MM.1S (cell line): ENCODE results near the gene TMEM45B.
"Not testable (repeated sequence)": the region's sequence is repeated elsewhere in the genome, so short reads cannot be mapped to it uniquely, and the experiment has no call there.

Source experiments
- DNase-seq: peaks from one replicate; pipeline ENCODE4 v3.0.0-alpha.2; 2015
- H2AFZ ChIP-seq: fragments of 300-600 bp; sonication (generic); 2 replicates; pipeline ENCODE4 v1.6.0; 2016; ENCODE audit warnings: antibody characterized with exemption, low read length
- H3F3A ChIP-seq: fragments of 300-600 bp; sonication (generic); 2 replicates; pipeline ENCODE4 v1.6.1; 2016; ENCODE audit warnings: mild to moderate bottlenecking, antibody characterized with exemption, low read length, moderate library complexity, mixed read lengths; ENCODE audit not compliant: insufficient read depth
- H3K27ac ChIP-seq: fragments of 300-600 bp; sonication (generic); 2 replicates; pipeline ENCODE4 v1.5.1; 2016; ENCODE audit warnings: mild to moderate bottlenecking, low read length
- H3K27me3 ChIP-seq: fragments of 300-600 bp; sonication (generic); replicated peaks from 2 replicates; pipeline ENCODE4 v1.6.0; 2016; ENCODE audit warnings: low read length; ENCODE audit not compliant: insufficient read depth
- H3K36me3 ChIP-seq: fragments of 300-600 bp; sonication (generic); replicated peaks from 2 replicates; pipeline ENCODE4 v1.6.1; 2016; ENCODE audit warnings: mild to moderate bottlenecking, low read length, mixed read lengths; ENCODE audit not compliant: insufficient read depth
- H3K4me1 ChIP-seq: fragments of 300-600 bp; sonication (generic); 2 replicates; pipeline ENCODE4 v1.6.1; 2016; ENCODE audit warnings: low read length, mixed read lengths
- H3K4me2 ChIP-seq: fragments of 300-600 bp; sonication (generic); 2 replicates; pipeline ENCODE4 v1.6.0; 2016; ENCODE audit warnings: low read depth, low read length
- H3K4me3 ChIP-seq: fragments of 300-600 bp; sonication (generic); 2 replicates; pipeline ENCODE4 v1.5.1; 2016; ENCODE audit warnings: low read length, mixed read lengths
- H3K79me2 ChIP-seq: fragments of 300-600 bp; sonication (generic); 2 replicates; pipeline ENCODE4 v1.6.1; 2016; ENCODE audit warnings: mixed run types, low read length, mixed read lengths
- H3K9ac ChIP-seq: fragments of 300-600 bp; sonication (generic); 2 replicates; pipeline ENCODE4 v1.6.1; 2016; ENCODE audit warnings: low read length, mixed read lengths
- H3K9me2 ChIP-seq: fragments of 300-600 bp; sonication (generic); replicated peaks from 2 replicates; pipeline ENCODE4 v1.6.1; 2016; ENCODE audit warnings: mild to moderate bottlenecking, low read length, mixed read lengths; ENCODE audit not compliant: insufficient read depth
- H3K9me3 ChIP-seq: fragments of 300-600 bp; sonication (generic); replicated peaks from 2 replicates; pipeline ENCODE4 v1.6.1; 2016; ENCODE audit warnings: mild to moderate bottlenecking, low read length, mixed read lengths; ENCODE audit not compliant: insufficient read depth
- H4K20me1 ChIP-seq: fragments of 300-600 bp; sonication (generic); 2 replicates; pipeline ENCODE4 v1.6.1; 2016; ENCODE audit warnings: mild to moderate bottlenecking, low read length, moderate library complexity, mixed read lengths; ENCODE audit not compliant: insufficient read depth
- EZH2 ChIP-seq: fragments of 300-600 bp; sonication (generic); optimal IDR thresholded peaks from 2 replicates; pipeline ENCODE3; 2017; ENCODE audit warnings: low read depth, mild to moderate bottlenecking, antibody characterized with exemption, low read length, mixed read lengths
- EZH2phosphoT487 ChIP-seq: fragments of 300-600 bp; sonication (generic); IDR thresholded peaks from 2 replicates; pipeline ENCODE4 v1.6.1; 2018; ENCODE audit warnings: antibody characterized with exemption, low read length
- TF ChIP-seq, protein P1 (sequence below): fragments of 300-600 bp; sonication (generic); IDR thresholded peaks from 2 replicates; pipeline ENCODE4 v1.5.1; 2016; ENCODE audit warnings: antibody characterized with exemption, low read length, mixed read lengths

TMEM45B gene

DNA sequence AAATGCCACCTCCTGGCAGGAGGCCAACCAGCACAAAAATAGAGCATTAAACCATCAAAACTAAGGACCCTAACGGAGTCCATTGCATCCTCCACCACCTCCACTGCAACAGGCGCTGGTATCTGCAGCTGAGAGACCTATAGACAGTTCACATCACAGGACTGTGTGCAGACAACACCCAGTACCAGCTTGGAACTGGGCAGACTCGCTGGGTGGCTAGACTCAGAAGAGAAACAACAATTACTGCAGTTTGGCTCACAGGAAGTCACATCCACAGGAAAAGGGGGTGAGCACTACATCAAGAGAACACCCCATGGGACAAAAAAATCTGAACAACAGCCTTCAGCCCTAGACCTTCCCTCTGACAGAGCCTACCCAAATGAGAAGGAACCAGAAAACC lies 11.6 kb upstream of the TMEM45B start:
- Histone ChIP-seq H2AFZ (no peak overlapping the region), H3K27me3 (no peaks in the 10 kb centered on the region), H3K27ac (no peak overlapping the region), H3K4me1 (no peaks in the 10 kb centered on the region), H3K4me2 (no peak overlapping the region), H3K9me2 (no peaks in the 10 kb centered on the region), H3K4me3 (no peak overlapping the region), H3K9me3 (no peaks in the 10 kb centered on the region), H3F3A (no peaks in the 10 kb centered on the region), H3K9ac (no peak overlapping the region), H4K20me1 (no peaks in the 10 kb centered on the region), H3K36me3 (no peaks in the 10 kb centered on the region), H3K79me2 (no peaks in the 10 kb centered on the region)
- no peak for DNase-seq
- TF ChIP-seq EZH2: no peak
- TF ChIP-seq, protein P1, sequence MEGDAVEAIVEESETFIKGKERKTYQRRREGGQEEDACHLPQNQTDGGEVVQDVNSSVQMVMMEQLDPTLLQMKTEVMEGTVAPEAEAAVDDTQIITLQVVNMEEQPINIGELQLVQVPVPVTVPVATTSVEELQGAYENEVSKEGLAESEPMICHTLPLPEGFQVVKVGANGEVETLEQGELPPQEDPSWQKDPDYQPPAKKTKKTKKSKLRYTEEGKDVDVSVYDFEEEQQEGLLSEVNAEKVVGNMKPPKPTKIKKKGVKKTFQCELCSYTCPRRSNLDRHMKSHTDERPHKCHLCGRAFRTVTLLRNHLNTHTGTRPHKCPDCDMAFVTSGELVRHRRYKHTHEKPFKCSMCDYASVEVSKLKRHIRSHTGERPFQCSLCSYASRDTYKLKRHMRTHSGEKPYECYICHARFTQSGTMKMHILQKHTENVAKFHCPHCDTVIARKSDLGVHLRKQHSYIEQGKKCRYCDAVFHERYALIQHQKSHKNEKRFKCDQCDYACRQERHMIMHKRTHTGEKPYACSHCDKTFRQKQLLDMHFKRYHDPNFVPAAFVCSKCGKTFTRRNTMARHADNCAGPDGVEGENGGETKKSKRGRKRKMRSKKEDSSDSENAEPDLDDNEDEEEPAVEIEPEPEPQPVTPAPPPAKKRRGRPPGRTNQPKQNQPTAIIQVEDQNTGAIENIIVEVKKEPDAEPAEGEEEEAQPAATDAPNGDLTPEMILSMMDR: no peak

DNA sequence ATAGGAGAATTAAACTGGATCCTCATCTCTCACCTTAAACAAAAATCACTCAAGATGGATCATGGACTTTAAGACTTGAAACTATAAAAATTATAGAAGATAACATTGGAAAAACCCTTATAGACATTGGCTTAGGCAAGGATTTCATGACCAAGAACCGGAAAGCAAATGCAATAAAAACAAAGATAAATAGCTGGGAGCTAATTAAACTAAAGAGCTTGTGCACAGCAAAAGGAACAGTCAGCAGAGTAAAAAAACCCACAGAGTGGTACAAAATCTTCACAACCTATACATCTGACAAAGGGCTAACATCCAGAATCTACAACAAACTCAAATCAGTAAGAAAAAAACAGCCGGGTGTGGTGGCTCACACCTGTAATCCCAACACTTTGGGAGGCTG lies 7.4 kb upstream of the TMEM45B start:
- not testable (repeated sequence) for DNase-seq, H3K9me2 ChIP-seq, H3K4me3 ChIP-seq, H3K79me2 ChIP-seq, H3K27ac ChIP-seq, H4K20me1 ChIP-seq, H3K9ac ChIP-seq, H3K4me2 ChIP-seq, H3K36me3 ChIP-seq, H3K9me3 ChIP-seq, H3F3A ChIP-seq, H3K4me1 ChIP-seq, H2AFZ ChIP-seq, H3K27me3 ChIP-seq

DNA sequence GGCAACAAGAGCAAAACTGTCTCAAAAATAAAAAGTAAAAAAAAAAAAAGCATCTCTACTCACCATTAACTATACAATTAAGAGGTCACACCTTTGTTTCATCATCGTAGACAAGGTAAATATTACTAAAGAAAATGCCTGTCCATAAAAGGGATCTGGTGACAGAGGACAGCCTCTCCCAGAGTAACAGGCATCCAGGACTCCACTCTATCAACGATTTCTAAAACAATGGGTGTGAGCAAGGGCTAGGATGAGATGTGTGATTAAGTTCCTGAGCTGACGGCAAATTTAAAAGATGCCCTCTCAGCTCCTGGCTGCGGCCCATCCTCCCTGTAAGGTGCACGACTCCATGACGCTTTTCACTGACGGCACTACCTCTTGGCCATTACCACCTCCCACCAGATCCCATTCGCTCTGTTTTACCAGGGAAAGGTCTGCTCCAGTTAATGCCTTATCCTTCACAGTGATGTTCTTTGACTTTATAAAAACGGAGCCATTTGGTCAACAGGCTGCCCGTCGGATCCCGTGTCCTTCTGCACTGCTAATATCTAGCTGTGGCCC lies 2.3 kb upstream of the TMEM45B start:
- Histone ChIP-seq H3K4me1 (no peaks in the 10 kb centered on the region), H2AFZ (no peak overlapping the region), H3K4me2 (no peak overlapping the region), H3K9me3 (no peaks in the 10 kb centered on the region), H3K4me3 (no peak overlapping the region), H3K36me3 (no peaks in the 10 kb centered on the region), H3K9me2 (no peaks in the 10 kb centered on the region), H3F3A (no peaks in the 10 kb centered on the region), H3K79me2 (no peaks in the 10 kb centered on the region), H4K20me1 (no peaks in the 10 kb centered on the region), H3K27me3 (no peaks in the 10 kb centered on the region), H3K9ac (no peak overlapping the region), H3K27ac (no peak overlapping the region)
- DNase-seq: no peak
- TF ChIP-seq, protein P1: no peak
- TF ChIP-seq EZH2 (no peak), EZH2phosphoT487 (no peak)

DNA sequence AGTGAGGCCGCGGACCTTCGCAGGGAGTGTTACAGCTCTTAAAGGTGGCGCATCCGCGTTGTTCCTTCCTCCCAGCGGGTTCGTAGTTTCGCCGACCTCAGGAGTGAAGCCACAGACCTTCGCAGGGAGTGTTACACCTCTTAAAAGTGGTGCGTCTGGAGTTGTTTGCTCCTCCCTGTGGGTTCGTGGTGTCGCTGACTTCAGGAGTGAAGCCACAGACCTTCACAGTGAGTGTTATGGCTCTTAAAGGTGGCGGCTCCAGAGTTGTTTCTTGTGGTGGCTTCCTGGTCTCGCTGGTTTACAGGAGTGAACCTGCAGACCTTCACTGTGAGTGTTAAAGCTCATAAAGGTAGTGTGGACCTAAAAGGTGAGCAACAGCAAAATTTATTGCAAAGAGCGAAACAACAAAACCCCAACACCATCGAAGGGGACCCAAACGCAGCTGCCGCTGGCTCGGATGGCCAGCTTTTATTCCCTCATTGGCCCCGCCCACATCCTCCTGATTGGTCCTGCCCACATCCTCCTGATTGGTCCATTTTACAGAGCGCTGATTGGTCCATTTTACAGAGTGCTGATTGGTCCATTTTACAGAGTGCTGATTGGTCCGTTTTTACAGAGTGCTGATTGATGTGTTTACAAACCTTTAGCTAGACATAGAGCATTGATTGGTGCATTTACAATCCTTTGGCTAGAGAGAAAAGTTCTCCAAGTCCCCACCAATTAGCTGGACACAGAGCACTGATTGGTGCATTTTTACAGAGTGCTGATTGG lies 1.2 kb upstream of the TMEM45B start:
- H3K27ac ChIP-seq: no peak overlapping the region
- H3K36me3 ChIP-seq: no peaks in the 10 kb centered on the region
- H2AFZ ChIP-seq: no peak overlapping the region
- no peaks in the 10 kb centered on the region for H3K9me3 ChIP-seq
- no peaks in the 10 kb centered on the region for H3K79me2 ChIP-seq
- H3K4me1 ChIP-seq: no peaks in the 10 kb centered on the region
- H4K20me1 ChIP-seq: no peaks in the 10 kb centered on the region
- no peak for DNase-seq
- no peak overlapping the region for H3K9ac ChIP-seq
- TF ChIP-seq, protein P1: no peak
- TF ChIP-seq EZH2 (no peak), EZH2phosphoT487 (no peak)
- H3K4me2 ChIP-seq: no peak overlapping the region
- no peak overlapping the region for H3K4me3 ChIP-seq
- H3K27me3 ChIP-seq: no peaks in the 10 kb centered on the region
- no peaks in the 10 kb centered on the region for H3F3A ChIP-seq
- no peaks in the 10 kb centered on the region for H3K9me2 ChIP-seq
